Ovary (tissue), 9 donors: ENCODE results near the gene CTBS. TPM values are rescaled to one million over a fixed set of nuclear protein-coding genes. Genes with fewer than 3 reads are reported as not detected.

Source experiments
- DNase-seq, 5 donors: peaks; one replicate each; pipeline ENCODE4 v3.0.0-alpha.2; 2019 to 2020
- H3K27ac ChIP-seq, 2 donors: fragments of 200-600 bp; one replicate each; pipeline versions ENCODE4 v1.5.1 to v1.8.0; 2019 to 2022
- H3K27me3 ChIP-seq: fragments of 200-600 bp; one replicate; pipeline ENCODE4 v1.8.0; 2022
- H3K36me3 ChIP-seq: fragments of 200-600 bp; sonication (generic); one replicate; pipeline ENCODE4 v1.5.1; 2019
- H3K4me1 ChIP-seq: one replicate; pipeline ENCODE4 v1.8.1; 2013; ENCODE audit warnings: mild to moderate bottlenecking, moderate library complexity; ENCODE audit not compliant: insufficient read depth
- H3K4me3 ChIP-seq: fragments of 200-600 bp; sonication (generic); one replicate; pipeline ENCODE4 v1.5.1; 2017
- H3K9me3 ChIP-seq, 2 donors: fragments of 200-600 bp in 1 of 2; sonication (generic) in 1 of 2; one replicate each; pipeline versions ENCODE4 v1.5.1 to v1.8.1; 2013 to 2019; ENCODE audit warnings: mild to moderate bottlenecking in 1 of 2, moderate library complexity in 1 of 2
- CTCF ChIP-seq, 3 donors: fragments of 450-650 bp in 2 of 3; fragments of 200-600 bp in 1 of 3; IDR thresholded peaks; one replicate each; pipeline versions ENCODE4 v1.5.1 to v1.8.0; 2016 to 2022; ENCODE audit warnings: antibody characterized with exemption in 3 of 3, mild to moderate bottlenecking in 1 of 3
- EP300 ChIP-seq: sonication (generic); formaldehyde crosslinking; IDR thresholded peaks from one replicate; pipeline ENCODE4 v1.6.1; 2017; ENCODE audit warnings: antibody characterized with exemption
- POLR2A ChIP-seq: fragments of 450-650 bp; IDR thresholded peaks from one replicate; pipeline ENCODE4 v1.6.1; 2017; ENCODE audit warnings: antibody characterized with exemption, mild to moderate bottlenecking, moderate library complexity
- WGBS, 3 donors: extraction: QIAGEN DNeasy Blood & Tissue Kit in 1 of 3; methylation state at CpG; one replicate each; pipeline versions ENCODE4 v1.1.5 to v1.1.7; 2013 to 2017; 5-methylcytosine and 5-hydroxymethylcytosine counted together
- intact Hi-C, 4 donors: fragments of 100-400 bp; cut with DNase I; formaldehyde crosslinking; loops; one replicate each; pipeline versions ENCODE4 v1.11.0 to v1.15.1; 2022 to 2023
- polyA plus RNA-seq, 2 donors: library from polyadenylated mRNA; stranded (reverse); fragments of 200-250 nt in 1 of 2; fragments of 350-450 nt in 1 of 2; fragmentation: Illumina TruSeq in 1 of 2; extraction: RNeasy Lipid Tissue Mini Kit (QIAGEN cat#74804) in 1 of 2; gene quantifications; one replicate each; pipeline ENCODE4 v1.2.3, GENCODE V29; 2013 to 2014
- total RNA-seq, 7 donors: library from RNA; depleted of rRNA in 2 of 7; stranded (reverse); fragments of >200 nt in 2 of 7; fragmentation: NEBNext Ultra II Directional in 3 of 7; extraction: Animal tissue kit (Norgen Biotek cat#: 25700) in 3 of 7; gene quantifications; one replicate each; pipeline versions ENCODE4 v1.1.0 to v1.2.4, GENCODE V29; 2016 to 2023
- donor health status: DM: no; HTN: no; CAD: no; lungs with moderate emphysema.
- donor health status: DM: no; HTN: no; CAD: no.
- donor health status: Bipolar disorder and iron deficiency.
- donor health status: DM: yes; HTN: yes; CAD: no.
- donor health status: DM: no; HTN: no; CAD: no.
- donor health status: DM: yes; HTN: yes; CAD: no.

CTBS gene
- total and polyA plus RNA-seq, 9 donors: 8.7 to 27.5 (median 11.9) TPM

DNA sequence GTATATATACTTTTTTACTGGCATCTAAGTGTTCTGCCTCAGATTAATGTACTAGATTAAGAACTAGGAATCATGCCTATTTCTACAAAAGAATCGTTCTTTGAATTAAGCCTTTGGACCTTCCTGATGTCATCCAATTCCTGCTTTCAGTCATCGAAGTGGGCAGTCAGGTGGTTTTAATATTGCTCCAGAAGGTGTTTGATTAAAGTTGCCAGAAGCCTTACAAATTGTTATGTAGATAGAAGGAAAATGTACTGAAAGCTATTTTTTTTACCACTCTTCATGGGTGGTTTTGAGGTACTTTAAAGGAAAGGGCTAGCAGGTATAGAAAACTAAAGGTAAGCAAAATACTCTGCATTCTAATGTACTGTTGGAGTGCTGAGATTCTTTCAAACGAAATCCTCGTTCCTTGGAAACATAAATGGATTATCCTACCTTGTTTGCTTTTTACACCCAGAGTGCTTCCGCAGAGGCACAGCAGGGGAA is 716 bp downstream of the CTBS start:
- peak overlapping the region; percentile 71 for H3K4me3 ChIP-seq
- DNase-seq: no peak
- H3K27ac ChIP-seq: peak overlapping the region in 1 of 2 donors; percentile 91
- H3K4me1 ChIP-seq: peaks cover 5% of the 10 kb centered on the region
- H3K27me3 ChIP-seq: no peaks in the 10 kb centered on the region
- TF ChIP-seq EP300: no peak
- no peak for TF ChIP-seq POLR2A
- no peak for TF ChIP-seq CTCF (IDR thresholded peaks at IDR 0.05)
- no peaks in the 10 kb centered on the region for H3K36me3 ChIP-seq
- no peaks in the 10 kb centered on the region for H3K9me3 ChIP-seq
- 17 to 21% (median 18%) methylated on average over 5 of the region's 5 CpGs for WGBS, 3 donors
- intact Hi-C loops: loop anchor here in 2 of 4 donors (10.0 kb wide), 1 partner anchor 69 kb away; the partner anchor contains the start of genes GNG5 (in 2 of the 2) and SPATA1 (in 2 of the 2)

GRCh38 chr1:84571150-84571535 is 3.1 kb downstream of the CTBS start:
- H3K27me3 ChIP-seq: no peaks in the 10 kb centered on the region
- H3K4me1 ChIP-seq: peaks cover 5% of the 10 kb centered on the region
- WGBS, 3 donors: 91 to 96% (median 94%) methylated on average over 2 of the region's 2 CpGs
- TF ChIP-seq CTCF (IDR thresholded peaks at IDR 0.05) (no peak), POLR2A (no peak), EP300 (no peak)
- no peak overlapping the region for H3K4me3 ChIP-seq
- H3K27ac ChIP-seq: no peak overlapping the region
- DNase-seq: no peak
- no peaks in the 10 kb centered on the region for H3K36me3 ChIP-seq
- no peaks in the 10 kb centered on the region for H3K9me3 ChIP-seq
- intact Hi-C loops: loop anchor here in 2 of 4 donors (10.0 kb wide), 1 partner anchor 66 kb away; the partner anchor contains the start of genes GNG5 (in 2 of the 2) and SPATA1 (in 2 of the 2)

DNA sequence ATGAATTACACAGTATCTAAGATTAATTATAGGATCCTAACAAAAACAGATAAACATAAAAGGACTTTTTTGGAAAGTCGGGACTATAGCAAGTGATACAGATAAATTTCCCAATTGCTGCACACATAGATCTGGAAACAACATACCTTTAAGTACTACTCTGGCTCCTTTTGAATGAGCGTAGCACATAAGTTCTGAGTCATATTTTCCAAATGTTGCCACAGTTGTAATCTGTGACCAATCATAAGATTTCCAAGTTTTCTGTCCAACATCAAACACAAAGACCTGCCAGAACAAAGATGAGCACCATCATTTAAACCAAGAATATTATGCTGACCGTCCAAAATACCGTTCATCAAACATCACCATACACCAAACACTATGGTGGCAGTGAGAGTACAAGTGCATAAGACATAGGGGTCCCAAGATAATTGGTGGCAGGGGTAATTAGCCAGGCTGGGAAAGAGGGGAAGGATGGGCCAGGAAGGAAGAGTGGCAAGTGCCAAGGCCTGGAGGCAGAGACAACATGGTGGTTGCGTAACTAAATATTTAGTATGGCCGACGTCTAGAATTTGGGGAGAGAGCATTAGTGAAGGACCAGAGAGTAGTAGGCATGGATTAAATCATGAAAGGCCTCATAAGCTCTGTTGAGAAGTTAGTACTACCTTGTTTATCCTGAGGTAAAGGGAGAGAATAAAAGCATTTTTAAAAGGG is 3.6 kb downstream of the CTBS start:
- H3K9me3 ChIP-seq: no peaks in the 10 kb centered on the region
- no peak overlapping the region for H3K27ac ChIP-seq
- TF ChIP-seq EP300 (no peak), CTCF (IDR thresholded peaks at IDR 0.05) (no peak)
- no peak for DNase-seq
- no peaks in the 10 kb centered on the region for H3K36me3 ChIP-seq
- H3K27me3 ChIP-seq: no peaks in the 10 kb centered on the region
- H3K4me3 ChIP-seq: no peak overlapping the region
- WGBS, 3 donors: 84 to 91% (median 89%) methylated on average over 7 of the region's 7 CpGs
- peaks cover 5% of the 10 kb centered on the region for H3K4me1 ChIP-seq
- intact Hi-C loops: loop anchor here in 2 of 4 donors (10.0 kb wide), 1 partner anchor 66 kb away; the partner anchor contains the start of genes GNG5 (in 2 of the 2) and SPATA1 (in 2 of the 2)

DNA sequence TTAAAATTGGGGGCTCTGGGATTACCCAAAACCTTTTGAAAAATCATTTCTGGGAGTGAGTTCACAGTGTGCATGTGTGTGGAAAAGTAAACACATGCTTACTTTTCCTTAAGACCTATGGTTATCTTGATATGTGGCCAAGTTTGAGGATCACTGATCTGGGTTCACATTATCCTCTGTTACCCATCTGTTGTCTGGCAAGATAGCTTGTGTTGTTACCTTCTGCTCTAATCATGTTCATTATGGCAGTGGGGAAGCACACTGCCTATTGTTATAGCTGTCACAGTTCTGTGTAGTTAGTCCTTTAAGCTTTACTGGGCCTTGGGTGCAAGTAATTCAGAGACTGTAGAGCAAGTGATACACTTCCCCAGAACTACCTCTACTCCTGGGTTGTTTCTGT is 5.0 kb downstream of the CTBS start:
- Histone ChIP-seq H3K4me1 (peaks cover 5% of the 10 kb centered on the region), H3K4me3 (no peak overlapping the region), H3K36me3 (no peaks in the 10 kb centered on the region), H3K27ac (no peak overlapping the region), H3K9me3 (no peaks in the 10 kb centered on the region), H3K27me3 (no peaks in the 10 kb centered on the region)
- intact Hi-C loops: loop anchor here in 1 of 4 donors (10.0 kb wide), 1 partner anchor 64 kb away; the partner anchor contains the start of genes GNG5 and SPATA1
- no peak for TF ChIP-seq CTCF (IDR thresholded peaks at IDR 0.05)
- TF ChIP-seq POLR2A: no peak
- TF ChIP-seq EP300: no peak
- DNase-seq: no peak
